Bronchial epithelial cell (primary cell): ENCODE data around the gene MKRN2OS. TPM values are rescaled to one million over a fixed set of nuclear protein-coding genes. Genes with fewer than 3 reads are reported as not detected.

ENCODE experiments used
- DNase-seq: peaks from one replicate; pipeline ENCODE4 v3.0.0-alpha.2; 2010; ENCODE audit warnings: low read depth
- FAIRE-seq: peaks from 2 replicates; lab custom pipeline; 2011; peaks lifted over from hg19 to GRCh38; lab: Jason Lieb, UNC
- H3K27me3 ChIP-seq: 2 replicates; pipeline ENCODE4 v1.5.1; 2011; ENCODE audit warnings: low read length; ENCODE audit not compliant: control insufficient read depth, insufficient read depth
- H3K36me3 ChIP-seq: 2 replicates; pipeline ENCODE4 v1.5.1; 2011; ENCODE audit warnings: low read length; ENCODE audit not compliant: control insufficient read depth, insufficient read depth
- H3K4me3 ChIP-seq: 2 replicates; pipeline ENCODE4 v1.5.1; 2011; ENCODE audit warnings: mild to moderate bottlenecking, low read depth, low read length, control low read depth
- total RNA-seq: library from RNA; depleted of rRNA; stranded (reverse); fragments of >200 nt; gene quantifications from 2 replicates; pipeline ENCODE4 v1.2.1, GENCODE V29; 2014
- TF ChIP-seq, protein P1 (sequence below): IDR thresholded peaks from 2 replicates; pipeline ENCODE4 v1.5.1; 2011; ENCODE audit warnings: mild to moderate bottlenecking, moderate library complexity, low read length, control low read depth, inconsistent platforms; ENCODE audit not compliant: insufficient read depth, severe bottlenecking

MKRN2OS gene
- total RNA-seq, 1 donor from 2014 or later = 2.1 TPM

GRCh38 chr3:12577379-12577778 lies 32.1 kb upstream of the MKRN2OS start:
- H3K36me3 ChIP-seq = peaks cover 20% of the 10 kb centered on the region
- DNase-seq (no peak), FAIRE-seq (no peak)
- no peak overlapping the region for H3K4me3 ChIP-seq
- H3K27me3 ChIP-seq = no peaks in the 10 kb centered on the region
- TF ChIP-seq, protein P1, sequence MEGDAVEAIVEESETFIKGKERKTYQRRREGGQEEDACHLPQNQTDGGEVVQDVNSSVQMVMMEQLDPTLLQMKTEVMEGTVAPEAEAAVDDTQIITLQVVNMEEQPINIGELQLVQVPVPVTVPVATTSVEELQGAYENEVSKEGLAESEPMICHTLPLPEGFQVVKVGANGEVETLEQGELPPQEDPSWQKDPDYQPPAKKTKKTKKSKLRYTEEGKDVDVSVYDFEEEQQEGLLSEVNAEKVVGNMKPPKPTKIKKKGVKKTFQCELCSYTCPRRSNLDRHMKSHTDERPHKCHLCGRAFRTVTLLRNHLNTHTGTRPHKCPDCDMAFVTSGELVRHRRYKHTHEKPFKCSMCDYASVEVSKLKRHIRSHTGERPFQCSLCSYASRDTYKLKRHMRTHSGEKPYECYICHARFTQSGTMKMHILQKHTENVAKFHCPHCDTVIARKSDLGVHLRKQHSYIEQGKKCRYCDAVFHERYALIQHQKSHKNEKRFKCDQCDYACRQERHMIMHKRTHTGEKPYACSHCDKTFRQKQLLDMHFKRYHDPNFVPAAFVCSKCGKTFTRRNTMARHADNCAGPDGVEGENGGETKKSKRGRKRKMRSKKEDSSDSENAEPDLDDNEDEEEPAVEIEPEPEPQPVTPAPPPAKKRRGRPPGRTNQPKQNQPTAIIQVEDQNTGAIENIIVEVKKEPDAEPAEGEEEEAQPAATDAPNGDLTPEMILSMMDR = no peak

DNA sequence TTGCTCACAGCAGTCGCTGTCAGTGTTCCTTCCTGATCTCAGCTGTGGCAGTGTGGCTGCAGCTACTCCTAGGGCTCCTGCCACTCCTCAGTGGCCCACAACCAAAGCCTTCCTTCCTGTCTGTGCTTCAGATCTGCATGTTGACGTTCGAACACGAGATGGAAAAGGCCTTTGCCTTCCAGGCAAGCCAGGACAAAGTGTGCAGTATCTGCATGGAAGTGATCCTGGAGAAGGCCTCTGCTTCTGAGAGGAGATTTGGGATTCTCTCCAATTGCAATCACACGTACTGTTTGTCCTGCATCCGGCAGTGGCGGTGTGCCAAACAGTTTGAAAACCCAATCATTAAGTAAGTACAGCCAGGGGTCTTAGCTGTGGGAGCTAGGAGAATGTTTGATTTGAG lies 29.4 kb upstream of the MKRN2OS start:
- H3K4me3 ChIP-seq = no peak overlapping the region
- DNase-seq (no peak), FAIRE-seq (no peak)
- TF ChIP-seq, protein P1 = no peak
- no peaks in the 10 kb centered on the region for H3K27me3 ChIP-seq
- peaks cover 25% of the 10 kb centered on the region for H3K36me3 ChIP-seq

GRCh38 chr3:12574131-12574530 lies 28.8 kb upstream of the MKRN2OS start:
- FAIRE-seq = no peak
- no peak for DNase-seq
- H3K4me3 ChIP-seq = no peak overlapping the region
- TF ChIP-seq, protein P1 = no peak
- H3K36me3 ChIP-seq = peaks cover 26% of the 10 kb centered on the region
- no peaks in the 10 kb centered on the region for H3K27me3 ChIP-seq

- Histone ChIP-seq H3K36me3 (peaks cover 24% of the 10 kb centered on the region), H3K4me3 (no peak overlapping the region), H3K27me3 (no peaks in the 10 kb centered on the region)
- TF ChIP-seq, protein P1 = no peak
- FAIRE-seq (no peak), DNase-seq (no peak)
These were observed 26.7 kb upstream of the MKRN2OS start for GRCh38 chr3:12571986-12572385.

DNA sequence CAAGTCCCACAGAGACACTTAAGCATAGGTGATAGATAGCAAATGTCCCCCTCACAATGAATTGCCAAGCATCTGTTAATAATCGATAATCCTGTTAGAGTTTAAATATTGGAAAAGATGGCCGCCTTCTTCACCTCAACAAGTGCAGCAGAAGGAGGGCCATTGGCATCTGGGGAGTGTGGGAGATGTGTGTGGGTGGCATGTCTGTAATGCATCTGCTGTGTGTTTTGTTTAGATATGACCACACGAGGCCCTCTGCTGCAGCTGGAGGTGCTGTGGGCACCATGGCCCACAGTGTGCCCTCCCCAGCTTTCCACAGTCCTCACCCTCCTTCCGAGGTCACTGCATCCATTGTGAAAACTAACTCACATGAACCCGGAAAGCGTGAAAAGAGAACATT lies 24.5 kb upstream of the MKRN2OS start:
- Histone ChIP-seq H3K4me3 (no peak overlapping the region), H3K36me3 (peaks cover 24% of the 10 kb centered on the region), H3K27me3 (no peaks in the 10 kb centered on the region)
- FAIRE-seq (no peak), DNase-seq (no peak)
- TF ChIP-seq, protein P1 = no peak

- TF ChIP-seq, protein P1 = no peak
- H3K36me3 ChIP-seq = peaks cover 20% of the 10 kb centered on the region
These were observed 23.4 kb upstream of the MKRN2OS start for GRCh38 chr3:12568747-12569146.

More at GRCh38 chr3:12568747-12569146, 23.4 kb upstream of the MKRN2OS start:
- Histone ChIP-seq H3K4me3 (no peak overlapping the region), H3K27me3 (no peaks in the 10 kb centered on the region)
- FAIRE-seq (no peak), DNase-seq (no peak)
